Activated CD8-positive, alpha-beta memory T cell treated with anti-CD3 and anti-CD28 coated beads, Interleukin-2, amount 10 ng/mL, durations not matched to agents 7 days and 5 days (primary cell): ENCODE measurements around the gene PAX5. TPM values are rescaled to one million over a fixed set of nuclear protein-coding genes. Genes with fewer than 3 reads are reported as not detected.

Source experiments
- ATAC-seq: fragments of 150-1000 bp; cut with Tn5 transposase; one replicate; pipeline ENCODE4 v1.10.0; 2021; ENCODE audit warnings: moderate library complexity
- CTCF ChIA-PET: fragments of 350-600 bp; sonication (Branson Sonifier 250); formaldehyde crosslinking; loops from one replicate; lab custom pipeline; 2021; ENCODE audit warnings: antibody characterized with exemption; lab: Charles Lee
- DNase-seq: peaks from one replicate; pipeline ENCODE4 v3.0.0-alpha.2; 2020
- H3K27ac Mint-ChIP-seq: one replicate; pipeline ENCODE4 v1.8.0; 2021; ENCODE audit warnings: mild to moderate bottlenecking, mixed read lengths
- H3K27me3 Mint-ChIP-seq: one replicate; pipeline ENCODE4 v1.8.0; 2021; ENCODE audit warnings: mixed read lengths
- H3K36me3 Mint-ChIP-seq: one replicate; pipeline ENCODE4 v1.8.0; 2021; ENCODE audit warnings: mild to moderate bottlenecking, mixed read lengths
- H3K4me1 Mint-ChIP-seq: one replicate; pipeline ENCODE4 v1.8.0; 2021; ENCODE audit warnings: mixed read lengths
- H3K4me3 Mint-ChIP-seq: one replicate; pipeline ENCODE4 v1.8.0; 2021; ENCODE audit warnings: mild to moderate bottlenecking, moderate library complexity, mixed read lengths
- H3K9me3 Mint-ChIP-seq: one replicate; pipeline ENCODE4 v1.8.0; 2022; ENCODE audit warnings: low read depth, mixed read lengths
- total RNA-seq, 2 experiments: library from RNA; stranded (reverse); gene quantifications; one replicate each; pipeline ENCODE4 v1.2.3, GENCODE V29; 2021

The PAX5 gene
- total RNA-seq, 2 experiments from 2014 or later: 0.14 to 0.20 TPM

GRCh38 chr9:36945999-36946398 is 88.1 kb downstream of the PAX5 start:
- Mint-ChIP-seq H3K27me3 (peaks cover 24% of the 10 kb centered on the region), H3K9me3 (no peaks in the 10 kb centered on the region), H3K36me3 (no peaks in the 10 kb centered on the region), H3K27ac (no peak overlapping the region), H3K4me3 (no peak overlapping the region), H3K4me1 (peaks cover 2% of the 10 kb centered on the region)
- no peak for ATAC-seq
- CTCF ChIA-PET: no interaction called here
- no peak for DNase-seq

GRCh38 chr9:36942891-36943290 is 91.2 kb downstream of the PAX5 start:
- CTCF ChIA-PET: no interaction called here
- no peak for ATAC-seq
- H3K27me3 Mint-ChIP-seq: peaks cover 13% of the 10 kb centered on the region
- H3K4me1 Mint-ChIP-seq: peaks cover 2% of the 10 kb centered on the region
- no peak for DNase-seq
- no peak overlapping the region for H3K27ac Mint-ChIP-seq
- H3K36me3 Mint-ChIP-seq: no peaks in the 10 kb centered on the region
- no peak overlapping the region for H3K4me3 Mint-ChIP-seq
- no peaks in the 10 kb centered on the region for H3K9me3 Mint-ChIP-seq

- no peak for ATAC-seq
- Mint-ChIP-seq H3K27ac (no peak overlapping the region), H3K4me1 (peaks cover under 1% of the 10 kb centered on the region), H3K4me3 (no peak overlapping the region), H3K9me3 (no peaks in the 10 kb centered on the region), H3K27me3 (peaks cover 17% of the 10 kb centered on the region), H3K36me3 (no peaks in the 10 kb centered on the region)
- CTCF ChIA-PET: interaction anchor here (1.1 to 1.4 kb wide), 2 partner anchors 49 to 68 kb away, joined by 3 read pairs; no protein-coding TSS in a partner anchor
- DNase-seq: no peak
These were observed 92.6 kb downstream of the PAX5 start for GRCh38 chr9:36941441-36941840.

GRCh38 chr9:36940881-36941280 is 93.2 kb downstream of the PAX5 start:
- no peaks in the 10 kb centered on the region for H3K36me3 Mint-ChIP-seq
- no peaks in the 10 kb centered on the region for H3K9me3 Mint-ChIP-seq
- H3K4me1 Mint-ChIP-seq: no peaks in the 10 kb centered on the region
- H3K4me3 Mint-ChIP-seq: no peak overlapping the region
- H3K27me3 Mint-ChIP-seq: peaks cover 15% of the 10 kb centered on the region
- ATAC-seq (no peak), DNase-seq (no peak)
- CTCF ChIA-PET: interaction anchor here (1.4 kb wide), 1 partner anchor 67 kb away, joined by 3 read pairs; no protein-coding TSS in a partner anchor
- H3K27ac Mint-ChIP-seq: no peak overlapping the region

- CTCF ChIA-PET: interaction anchor here (1.4 kb wide), 1 partner anchor 67 kb away, joined by 3 read pairs; no protein-coding TSS in a partner anchor
- DNase-seq (no peak), ATAC-seq (no peak)
- Mint-ChIP-seq H3K4me3 (no peak overlapping the region), H3K27me3 (peaks cover 15% of the 10 kb centered on the region), H3K4me1 (peaks cover 1% of the 10 kb centered on the region), H3K9me3 (no peaks in the 10 kb centered on the region), H3K36me3 (no peaks in the 10 kb centered on the region), H3K27ac (no peak overlapping the region)
These were observed 93.6 kb downstream of the PAX5 start for GRCh38 chr9:36940500-36940853.

GRCh38 chr9:36939655-36940499 is 94.2 kb downstream of the PAX5 start:
- Mint-ChIP-seq H3K4me3 (no peak overlapping the region), H3K36me3 (no peaks in the 10 kb centered on the region), H3K27me3 (peaks cover 15% of the 10 kb centered on the region), H3K9me3 (no peaks in the 10 kb centered on the region), H3K27ac (no peak overlapping the region), H3K4me1 (peaks cover 4% of the 10 kb centered on the region)
- CTCF ChIA-PET: interaction anchor here (1.8 kb wide), 1 partner anchor 67 kb away, joined by 6 read pairs; no protein-coding TSS in a partner anchor
- ATAC-seq: no peak
- peak; percentile 26 for DNase-seq

GRCh38 chr9:36939214-36939613 is 94.9 kb downstream of the PAX5 start:
- H3K27ac Mint-ChIP-seq: no peak overlapping the region
- H3K27me3 Mint-ChIP-seq: peaks cover 15% of the 10 kb centered on the region
- ATAC-seq (no peak), DNase-seq (no peak)
- H3K36me3 Mint-ChIP-seq: no peaks in the 10 kb centered on the region
- no peak overlapping the region for H3K4me3 Mint-ChIP-seq
- peaks cover 9% of the 10 kb centered on the region for H3K4me1 Mint-ChIP-seq
- no peaks in the 10 kb centered on the region for H3K9me3 Mint-ChIP-seq
- CTCF ChIA-PET: interaction anchor here (1.8 kb wide), 1 partner anchor 66 kb away, joined by 6 read pairs; no protein-coding TSS in a partner anchor

- Mint-ChIP-seq H3K9me3 (no peaks in the 10 kb centered on the region), H3K4me3 (no peak overlapping the region), H3K27ac (no peak overlapping the region), H3K36me3 (no peaks in the 10 kb centered on the region), H3K4me1 (peaks cover 11% of the 10 kb centered on the region), H3K27me3 (peaks cover 15% of the 10 kb centered on the region)
- DNase-seq (no peak), ATAC-seq (no peak)
- CTCF ChIA-PET: interaction anchor here (1.8 kb wide), 1 partner anchor 65 kb away, joined by 6 read pairs; no protein-coding TSS in a partner anchor
These were observed 95.5 kb downstream of the PAX5 start for GRCh38 chr9:36938617-36939016.

- Mint-ChIP-seq H3K9me3 (no peaks in the 10 kb centered on the region), H3K27ac (no peak overlapping the region), H3K4me3 (no peak overlapping the region), H3K27me3 (peaks cover 17% of the 10 kb centered on the region), H3K36me3 (no peaks in the 10 kb centered on the region), H3K4me1 (peaks cover 11% of the 10 kb centered on the region)
- ATAC-seq: no peak
- no peak for DNase-seq
- CTCF ChIA-PET: interaction anchor here (1.8 kb wide), 1 partner anchor 65 kb away, joined by 6 read pairs; no protein-coding TSS in a partner anchor
These were observed 96.1 kb downstream of the PAX5 start for GRCh38 chr9:36937951-36938350.

GRCh38 chr9:36937346-36937745 is 96.7 kb downstream of the PAX5 start:
- DNase-seq (no peak), ATAC-seq (no peak)
- CTCF ChIA-PET: no interaction called here
- Mint-ChIP-seq H3K4me3 (no peak overlapping the region), H3K4me1 (peaks cover 11% of the 10 kb centered on the region), H3K9me3 (peaks cover under 1% of the 10 kb centered on the region), H3K36me3 (no peaks in the 10 kb centered on the region), H3K27me3 (peaks cover 17% of the 10 kb centered on the region), H3K27ac (no peak overlapping the region)

GRCh38 chr9:36936498-36936831 is 97.6 kb downstream of the PAX5 start:
- DNase-seq: no peak
- no peak overlapping the region for H3K27ac Mint-ChIP-seq
- H3K36me3 Mint-ChIP-seq: no peaks in the 10 kb centered on the region
- CTCF ChIA-PET: interaction anchor here (1.3 kb wide), 1 partner anchor 8 kb away, joined by 3 read pairs; no protein-coding TSS in a partner anchor
- no peak for ATAC-seq
- H3K4me3 Mint-ChIP-seq: no peak overlapping the region
- peaks cover 1% of the 10 kb centered on the region for H3K9me3 Mint-ChIP-seq
- peaks cover 11% of the 10 kb centered on the region for H3K4me1 Mint-ChIP-seq
- peaks cover 17% of the 10 kb centered on the region for H3K27me3 Mint-ChIP-seq

- Mint-ChIP-seq H3K9me3 (peaks cover 1% of the 10 kb centered on the region), H3K27me3 (peaks cover 17% of the 10 kb centered on the region), H3K4me1 (peaks cover 11% of the 10 kb centered on the region), H3K27ac (no peak overlapping the region), H3K4me3 (no peak overlapping the region), H3K36me3 (no peaks in the 10 kb centered on the region)
- CTCF ChIA-PET: interaction anchor here (1.3 kb wide), 1 partner anchor 9 kb away, joined by 3 read pairs; no protein-coding TSS in a partner anchor
- no peak for DNase-seq
- no peak for ATAC-seq
These were observed 98.1 kb downstream of the PAX5 start for GRCh38 chr9:36935768-36936497.

GRCh38 chr9:36935332-36935731 is 98.7 kb downstream of the PAX5 start:
- H3K4me1 Mint-ChIP-seq: peaks cover 11% of the 10 kb centered on the region
- CTCF ChIA-PET: interaction anchor here (1.3 kb wide), 1 partner anchor 9 kb away, joined by 3 read pairs; no protein-coding TSS in a partner anchor
- no peak overlapping the region for H3K4me3 Mint-ChIP-seq
- no peak for ATAC-seq
- H3K9me3 Mint-ChIP-seq: peaks cover 1% of the 10 kb centered on the region
- no peaks in the 10 kb centered on the region for H3K36me3 Mint-ChIP-seq
- H3K27me3 Mint-ChIP-seq: peaks cover 17% of the 10 kb centered on the region
- no peak overlapping the region for H3K27ac Mint-ChIP-seq
- DNase-seq: no peak
